Retinal pigment epithelial cell (primary cell): ENCODE data around the gene PSMA6.
"Not testable (repeated sequence)": the region's sequence is repeated elsewhere in the genome, so short reads cannot be mapped to it uniquely, and the experiment has no call there.

Experiments
- DNase-seq: peaks from one replicate; pipeline ENCODE4 v3.0.0-alpha.2; 2010; ENCODE audit warnings: low read depth
- H3K4me3 ChIP-seq: 2 replicates; pipeline ENCODE4 v1.5.1; 2011; ENCODE audit warnings: mild to moderate bottlenecking, low read length, control low read depth, moderate library complexity
- TF ChIP-seq, protein P1 (sequence below): conservative IDR thresholded peaks from 2 replicates; pipeline ENCODE4 v1.5.1; 2011; ENCODE audit warnings: low read depth, low read length, control low read depth, inconsistent platforms

The PSMA6 gene

DNA sequence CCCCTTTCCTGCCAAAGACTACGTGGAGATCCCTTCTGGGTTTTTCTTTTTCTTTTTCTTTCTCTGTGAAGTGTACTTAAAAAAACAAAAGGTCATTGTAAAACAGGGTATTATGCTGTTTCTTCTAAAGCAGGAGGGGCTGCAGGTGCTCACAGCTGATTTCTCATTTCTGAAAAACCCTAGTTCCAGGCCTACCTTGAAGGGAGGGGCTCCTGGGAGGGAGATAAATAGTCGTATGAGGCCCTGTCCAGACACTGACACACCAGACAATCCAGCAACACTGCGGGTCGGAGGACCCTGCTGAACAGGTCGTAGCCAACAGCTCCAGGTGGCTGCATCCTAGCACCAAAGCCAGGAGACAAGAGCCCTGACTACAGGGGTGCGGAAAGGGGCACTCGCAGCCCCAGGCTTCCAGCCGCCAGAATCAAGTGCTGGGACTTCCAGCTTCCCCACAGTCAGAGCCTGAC is 41.1 kb downstream of the PSMA6 start:
- no peak overlapping the region for H3K4me3 ChIP-seq
- TF ChIP-seq, protein P1, sequence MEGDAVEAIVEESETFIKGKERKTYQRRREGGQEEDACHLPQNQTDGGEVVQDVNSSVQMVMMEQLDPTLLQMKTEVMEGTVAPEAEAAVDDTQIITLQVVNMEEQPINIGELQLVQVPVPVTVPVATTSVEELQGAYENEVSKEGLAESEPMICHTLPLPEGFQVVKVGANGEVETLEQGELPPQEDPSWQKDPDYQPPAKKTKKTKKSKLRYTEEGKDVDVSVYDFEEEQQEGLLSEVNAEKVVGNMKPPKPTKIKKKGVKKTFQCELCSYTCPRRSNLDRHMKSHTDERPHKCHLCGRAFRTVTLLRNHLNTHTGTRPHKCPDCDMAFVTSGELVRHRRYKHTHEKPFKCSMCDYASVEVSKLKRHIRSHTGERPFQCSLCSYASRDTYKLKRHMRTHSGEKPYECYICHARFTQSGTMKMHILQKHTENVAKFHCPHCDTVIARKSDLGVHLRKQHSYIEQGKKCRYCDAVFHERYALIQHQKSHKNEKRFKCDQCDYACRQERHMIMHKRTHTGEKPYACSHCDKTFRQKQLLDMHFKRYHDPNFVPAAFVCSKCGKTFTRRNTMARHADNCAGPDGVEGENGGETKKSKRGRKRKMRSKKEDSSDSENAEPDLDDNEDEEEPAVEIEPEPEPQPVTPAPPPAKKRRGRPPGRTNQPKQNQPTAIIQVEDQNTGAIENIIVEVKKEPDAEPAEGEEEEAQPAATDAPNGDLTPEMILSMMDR, result no peak
- no peak for DNase-seq

DNA sequence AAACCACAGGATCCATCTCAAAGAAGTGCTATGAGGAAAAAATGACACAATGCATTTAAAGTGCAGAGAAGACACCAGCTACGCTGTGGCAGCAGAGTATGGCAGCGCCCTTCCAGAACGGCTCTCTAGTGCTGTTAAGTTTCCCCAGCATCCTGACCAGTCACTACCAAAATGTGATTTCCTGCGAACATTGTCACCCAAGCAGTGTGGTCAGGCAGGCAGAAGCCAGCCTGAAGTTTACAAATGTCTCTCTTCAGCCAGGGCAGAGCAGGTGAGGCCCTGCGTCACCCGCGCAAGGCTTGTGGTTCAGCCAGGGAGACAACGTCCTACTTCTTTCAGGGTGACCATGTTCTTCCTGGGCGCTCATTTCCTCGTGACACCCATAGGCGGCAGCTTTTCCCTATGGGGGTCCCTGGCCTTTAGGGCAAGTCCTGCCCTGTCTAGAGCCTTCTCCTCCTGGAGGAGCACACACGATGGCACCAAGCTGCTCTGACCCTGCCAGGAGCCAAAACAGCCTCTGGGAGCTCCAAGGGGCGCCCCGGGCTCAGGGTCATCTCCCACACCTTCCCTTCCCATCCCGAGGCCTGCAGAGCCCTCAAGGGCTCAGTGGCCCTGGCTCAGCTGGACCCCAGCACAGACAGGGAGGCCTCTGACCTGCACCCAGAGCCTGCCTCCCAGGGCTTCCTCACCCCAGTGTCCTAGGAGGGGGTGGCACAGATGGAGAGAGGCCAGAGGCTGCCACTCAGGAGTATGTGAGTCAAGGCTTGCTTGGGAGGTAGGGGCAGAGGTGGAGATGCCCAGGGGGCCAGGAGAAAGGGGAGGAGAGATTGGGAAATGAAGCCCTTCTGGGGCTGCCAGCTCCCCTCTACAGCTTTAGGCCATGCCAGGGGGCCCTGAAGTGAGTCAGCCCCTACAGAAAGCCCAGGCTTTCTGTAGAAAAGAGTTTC is 41.9 kb downstream of the PSMA6 start:
- no peak overlapping the region for H3K4me3 ChIP-seq
- TF ChIP-seq, protein P1, result no peak

DNA sequence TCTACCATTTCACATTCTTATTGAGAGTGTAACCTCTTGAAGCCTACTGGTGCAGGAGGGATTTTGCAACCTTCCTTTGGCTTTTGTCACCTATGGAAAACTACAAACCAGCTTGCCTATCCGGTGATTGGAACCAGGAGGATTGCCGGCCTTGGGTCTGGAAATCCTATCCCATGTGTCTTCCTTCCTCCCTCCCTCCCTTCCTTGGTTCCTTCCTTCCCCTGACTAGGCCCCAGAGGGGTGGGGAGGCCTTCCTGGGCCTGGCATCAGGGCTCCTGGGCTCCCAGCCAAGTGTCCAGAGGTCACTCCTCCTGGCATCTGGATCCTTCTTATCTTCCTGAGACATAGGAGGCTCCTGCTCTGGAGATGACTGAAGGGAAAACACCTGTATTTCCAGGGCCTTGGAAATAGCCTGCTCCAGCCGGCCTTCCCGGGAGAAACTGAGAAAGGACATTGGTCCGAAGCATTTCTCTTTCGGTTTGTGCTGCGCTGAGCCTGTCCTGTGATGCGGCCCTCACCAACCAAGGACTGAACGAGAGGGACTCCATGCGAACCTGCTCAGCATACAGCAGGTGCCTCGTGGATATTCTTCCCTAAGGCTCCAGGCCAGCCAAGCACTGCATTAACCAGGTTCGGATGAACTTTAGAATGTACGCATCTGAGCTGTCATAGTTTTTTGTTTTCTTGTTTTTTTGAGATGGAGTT is 43.4 kb downstream of the PSMA6 start:
- DNase-seq, result no peak
- no peak overlapping the region for H3K4me3 ChIP-seq
- TF ChIP-seq, protein P1, result no peak

More for the DNA sequence above, 41.9 kb downstream of the PSMA6 start:
- no peak for DNase-seq

DNA sequence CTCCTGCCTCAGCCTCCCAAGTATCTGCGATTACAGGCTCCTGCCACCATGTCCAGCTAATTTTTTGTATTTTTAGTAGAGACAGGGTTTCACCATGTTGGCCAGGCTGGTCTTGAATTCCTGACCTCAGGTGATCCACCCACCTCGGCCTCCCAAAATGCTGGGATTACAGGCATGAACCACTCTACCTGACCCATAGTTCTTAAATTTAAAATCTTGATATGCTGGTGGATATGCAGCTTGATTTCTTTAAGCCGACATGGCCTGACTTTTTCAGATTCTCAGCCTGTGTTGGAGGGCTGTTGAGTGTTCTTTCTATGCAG is 44.0 kb downstream of the PSMA6 start:
- not testable (repeated sequence) for DNase-seq, H3K4me3 ChIP-seq

DNA sequence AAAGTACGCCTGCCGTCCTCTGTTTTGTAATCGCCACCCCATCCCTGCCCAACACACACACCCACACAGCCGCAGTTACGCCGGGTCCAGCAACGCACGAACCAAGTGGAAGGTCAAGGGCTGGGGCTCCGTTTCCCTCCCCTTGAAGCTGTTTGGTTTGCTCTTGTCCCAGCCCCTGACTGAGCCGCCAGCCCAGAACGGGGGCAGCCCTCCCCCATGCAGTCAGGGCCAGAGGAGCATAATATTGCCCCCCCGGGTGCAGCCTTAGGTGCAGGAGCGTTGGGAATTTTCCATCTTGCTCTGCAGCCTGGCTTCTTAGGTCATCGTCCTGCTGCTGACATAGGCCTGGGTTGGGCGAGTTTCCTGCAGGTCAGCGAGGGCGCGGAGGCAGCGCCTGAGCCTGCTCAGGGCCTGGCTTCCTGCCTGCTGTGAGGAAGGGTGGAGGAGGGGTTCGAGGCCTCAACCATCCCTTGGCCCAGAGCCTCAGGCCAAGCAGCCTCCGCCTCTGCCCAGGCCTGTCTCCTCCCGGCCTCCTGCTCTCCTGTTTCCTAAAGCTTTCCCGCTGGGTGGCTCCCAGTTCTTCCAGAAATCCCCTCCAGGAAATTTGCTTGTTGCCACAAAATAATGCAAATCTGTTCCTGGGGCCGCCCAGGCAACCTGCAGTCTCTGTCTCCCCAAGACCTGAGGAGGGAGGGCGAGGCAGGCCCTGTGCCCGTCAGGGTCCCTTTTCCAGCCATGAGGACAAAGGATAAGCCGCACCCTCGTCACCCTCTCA is 44.5 kb downstream of the PSMA6 start:
- peak; percentile 41 for DNase-seq
- TF ChIP-seq, protein P1, result no peak
- no peak overlapping the region for H3K4me3 ChIP-seq

DNA sequence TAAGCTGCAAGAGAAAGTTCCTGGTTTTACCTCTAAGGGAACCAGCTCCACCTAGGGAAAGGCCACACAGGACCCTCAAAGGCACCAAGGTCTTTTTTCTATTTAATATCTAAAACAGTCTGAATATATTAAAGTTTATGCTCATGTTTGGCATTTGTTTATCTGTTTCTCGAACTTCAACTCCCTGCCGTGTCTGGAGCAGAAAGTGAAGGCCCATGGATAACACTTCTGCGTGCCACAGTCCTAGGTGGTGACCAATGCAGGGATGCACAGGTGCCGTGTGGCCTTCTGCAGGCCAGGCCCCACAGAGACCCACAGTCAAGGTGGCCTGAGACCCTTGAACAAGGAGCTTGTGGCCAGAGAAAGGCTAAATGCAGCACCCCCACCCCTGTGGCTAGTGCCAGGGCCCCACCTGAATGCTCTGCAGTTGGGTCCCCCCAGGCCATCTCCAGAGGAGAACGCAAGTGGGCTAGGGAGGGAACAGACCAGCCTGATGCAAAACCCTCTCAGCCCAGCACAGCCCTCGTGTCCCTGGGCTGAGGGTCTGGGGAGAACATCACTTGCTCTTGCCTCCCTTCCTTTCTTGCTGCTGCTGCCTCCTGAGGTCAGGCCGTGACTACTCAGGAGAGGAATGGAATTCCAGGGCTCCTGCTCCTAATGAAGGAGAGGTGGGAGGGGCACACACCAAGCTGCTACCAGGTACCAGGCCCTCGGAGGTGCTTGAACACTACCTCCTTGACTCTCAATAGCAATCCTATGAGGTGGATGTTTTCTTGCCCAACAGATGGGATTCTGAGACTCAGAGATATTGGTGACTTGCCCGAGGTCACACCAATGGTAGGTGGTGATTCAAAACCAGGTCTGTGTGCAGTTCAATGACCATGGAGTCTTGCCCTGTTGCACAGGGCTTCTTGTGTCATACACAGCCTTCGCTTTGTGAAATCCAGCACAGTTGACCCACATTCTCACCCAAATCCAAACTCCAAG is 45.4 kb downstream of the PSMA6 start:
- TF ChIP-seq, protein P1, result no peak
- H3K4me3 ChIP-seq, result no peak overlapping the region
- DNase-seq, result no peak
